A549 (cell line): Measurements from ENCODE around the gene MYO18A. TPM values are rescaled to one million over a fixed set of nuclear protein-coding genes. Genes with fewer than 3 reads are reported as not detected.

Experiments
- ATAC-seq, 2 experiments: fragments of 200-7000 bp in 1 of 2; fragments of >200 bp in 1 of 2; cut with Nextera tagmentation in 1 of 2; cut with Tn5 transposase in 1 of 2; 3 replicates each; pipeline versions ENCODE4 v1.8.0 to v1.9.1; 2018 to 2020; ENCODE audit warnings: mild to moderate bottlenecking in 1 of 2, moderate library complexity in 1 of 2
- CTCF ChIA-PET: fragments of 300-600 bp; sonication (Branson Sonifier 250); formaldehyde crosslinking; extraction: SDS; loops from one replicate; lab custom pipeline; 2021; ENCODE audit warnings: antibody characterized with exemption, inconsistent platforms; lab: Yijun Ruan, JAX
- POLR2A ChIA-PET: fragments of 350-600 bp; formaldehyde crosslinking; extraction: SDS; loops from one replicate; lab custom pipeline; 2021; ENCODE audit warnings: antibody characterized with exemption, inconsistent platforms; lab: Yijun Ruan, JAX
- DNase-seq, 2 experiments: peaks; one replicate each; pipeline versions ENCODE4 v3.0.0 to v3.0.0-alpha.2; 2011 to 2016; ENCODE audit warnings: low read depth in 1 of 2, low spot score in 1 of 2
- FAIRE-seq: peaks from 2 replicates; lab custom pipeline; 2011; peaks lifted over from hg19 to GRCh38; lab: Jason Lieb, UNC
- H3K27ac ChIP-seq, 2 experiments: fragments of >200 bp; sonication (Bioruptor Twin); formaldehyde crosslinking; 3 replicates each; pipeline ENCODE4 v1.5.1; 2016 to 2017
- H3K4me1 ChIP-seq: fragments of >200 bp; sonication (Bioruptor Twin); formaldehyde crosslinking; 3 replicates; pipeline ENCODE4 v1.6.1; 2016
- H3K4me2 ChIP-seq: fragments of >200 bp; sonication (Bioruptor Twin); formaldehyde crosslinking; 3 replicates; pipeline ENCODE4 v1.6.1; 2016
- H3K4me3 ChIP-seq: fragments of >200 bp; sonication (Bioruptor Twin); formaldehyde crosslinking; 3 replicates; pipeline ENCODE4 v1.5.1; 2016
- H3K9me3 ChIP-seq: fragments of >200 bp; sonication (Bioruptor Twin); formaldehyde crosslinking; 3 replicates; pipeline ENCODE4 v1.6.1; 2016
- ATOH8 ChIP-seq: fragments of 250-450 bp; sonication (Bioruptor Pico); IDR thresholded peaks from 2 replicates; pipeline ENCODE4 v1.5.0; 2020; ENCODE audit warnings: low read depth, mild to moderate bottlenecking, moderate library complexity
- BHLHE40 ChIP-seq: IDR thresholded peaks from 2 replicates; pipeline ENCODE4 v1.6.1; 2012; ENCODE audit warnings: low read depth, low read length, inconsistent platforms
- CHD2 ChIP-seq: fragments of 150-350 bp; IDR thresholded peaks from 2 replicates; pipeline ENCODE4 v1.6.1; 2014; ENCODE audit warnings: low read length; ENCODE audit not compliant: partially characterized antibody
- EHMT2 ChIP-seq: fragments of 200-600 bp; sonication (generic); IDR thresholded peaks from 2 replicates; pipeline ENCODE4 v1.6.1; 2016; ENCODE audit warnings: antibody characterized with exemption, low read depth, mild to moderate bottlenecking, moderate library complexity
- HMGXB4 ChIP-seq: fragments of 250-450 bp; sonication (Bioruptor Pico); IDR thresholded peaks from 2 replicates; pipeline ENCODE4 v1.5.0; 2021; ENCODE audit warnings: mild to moderate bottlenecking, moderate library complexity, borderline replicate concordance
- HOXB5 ChIP-seq: fragments of 250-450 bp; sonication (Bioruptor Pico); IDR thresholded peaks from 2 replicates; pipeline ENCODE4 v1.5.0; 2020; ENCODE audit warnings: mild to moderate bottlenecking, moderate library complexity
- JUN ChIP-seq, 2 experiments: fragments of >200 bp; sonication (Bioruptor Twin); formaldehyde crosslinking; IDR thresholded peaks; 2 replicates in 1 of 2; 3 replicates in 1 of 2; pipeline ENCODE4 v1.6.1; 2016 to 2017
- JUNB ChIP-seq: fragments of >200 bp; sonication (Bioruptor Twin); formaldehyde crosslinking; IDR thresholded peaks from 2 replicates; pipeline ENCODE4 v1.6.1; 2016
- KDM5A ChIP-seq: fragments of 200-600 bp; sonication (generic); IDR thresholded peaks from 2 replicates; pipeline ENCODE4 v1.6.1; 2016; ENCODE audit warnings: antibody characterized with exemption, mild to moderate bottlenecking
- MYC ChIP-seq: IDR thresholded peaks from 2 replicates; pipeline ENCODE4 v1.6.1; 2012; ENCODE audit warnings: mild to moderate bottlenecking, inconsistent platforms, low read length, improper control_type of control experiment, borderline replicate concordance
- NPAS2 ChIP-seq: fragments of 250-450 bp; sonication (Bioruptor Pico); IDR thresholded peaks from 2 replicates; pipeline ENCODE4 v1.8.0; 2022; ENCODE audit warnings: mild to moderate bottlenecking, moderate library complexity, borderline replicate concordance
- NR3C1 ChIP-seq: fragments of >200 bp; sonication (Bioruptor Twin); formaldehyde crosslinking; IDR thresholded peaks from 3 replicates; pipeline ENCODE4 v1.6.1; 2017
- POLR2AphosphoS2 ChIP-seq: conservative IDR thresholded peaks from 2 replicates; pipeline ENCODE4 v1.6.1; 2012; ENCODE audit warnings: low read length, improper control_type of control experiment, inconsistent platforms
- RAD21 ChIP-seq, 2 experiments: fragments of >200 bp in 1 of 2; sonication (Bioruptor Twin) in 1 of 2; formaldehyde crosslinking in 1 of 2; IDR thresholded peaks in 1 of 2; conservative IDR thresholded peaks in 1 of 2; 2 replicates in 1 of 2; 3 replicates in 1 of 2; pipeline ENCODE4 v1.6.1; 2012 to 2018; ENCODE audit warnings: inconsistent platforms in 1 of 2
- SREBF2 ChIP-seq: fragments of 450-650 bp; IDR thresholded peaks from 2 replicates; pipeline ENCODE4 v1.6.1; 2014; ENCODE audit warnings: mild to moderate bottlenecking, moderate library complexity
- TP53 ChIP-seq: fragments of 250-450 bp; sonication (Bioruptor Pico); IDR thresholded peaks from 2 replicates; pipeline ENCODE4 v1.5.0; 2021; ENCODE audit warnings: mild to moderate bottlenecking, moderate library complexity
- ZC3H11A ChIP-seq: fragments of 450-650 bp; IDR thresholded peaks from 2 replicates; pipeline ENCODE4 v1.6.1; 2014; ENCODE audit warnings: antibody characterized with exemption, mild to moderate bottlenecking
- ZFP36 ChIP-seq: fragments of 450-650 bp; IDR thresholded peaks from 2 replicates; pipeline ENCODE4 v1.6.1; 2014; ENCODE audit warnings: borderline replicate concordance; ENCODE audit not compliant: partially characterized antibody
- ZNF302 ChIP-seq: fragments of 250-450 bp; sonication (Bioruptor Pico); IDR thresholded peaks from 2 replicates; pipeline ENCODE4 v1.9.0; 2021; ENCODE audit warnings: inconsistent platforms, mild to moderate bottlenecking, moderate library complexity
- ZSCAN20 ChIP-seq: fragments of 250-450 bp; sonication (Bioruptor Pico); IDR thresholded peaks from 2 replicates; pipeline ENCODE4 v1.8.0; 2022; ENCODE audit warnings: mild to moderate bottlenecking, moderate library complexity
- WGBS: methylation state at CpG from one replicate; pipeline ENCODE4 v1.1.6; 2017; ENCODE audit errors: missing lambda C conversion rate; 5-methylcytosine and 5-hydroxymethylcytosine counted together
- polyA plus RNA-seq, 4 experiments: library from polyadenylated mRNA; depleted of rRNA in 3 of 4; stranded (reverse); fragments of >200 nt; fragmentation: RNase III in 1 of 4; extraction: RNeasy Plus Mini Kit Qiagen cat#74134 plus additional on column Dnase treatment in 1 of 4; gene quantifications; 2 replicates in 3 of 4; 3 replicates in 1 of 4; pipeline ENCODE4 v1.2.3, GENCODE V29; 2011 to 2017

MYO18A gene
- polyA plus RNA-seq, 2 of the 4 experiments (the other 2 are of a cell fraction) = 12.3 to 28.4 TPM

- CTCF ChIA-PET = interaction anchor here (0.7 to 14.7 kb wide), 3 partner anchors 74 to 221 kb away, joined by 3 to 482 read pairs (median 3); no protein-coding TSS in a partner anchor
- Histone ChIP-seq H3K4me1 (peaks cover 55% of the 10 kb centered on the region), H3K4me2 (peak overlapping the region; percentile 60), H3K4me3 (no peak overlapping the region), H3K27ac (peak overlapping the region in 1 of 2 experiments; percentile 69; a peak in 3 of 6 replicates), H3K9me3 (no peaks in the 10 kb centered on the region)
- POLR2A ChIA-PET = interaction anchor here (0.7 kb wide), 1 partner anchor 180 kb away, joined by 5 read pairs; no protein-coding TSS in a partner anchor
- no peak for ATAC-seq
- 84% methylated on average over 15 of the region's 15 CpGs for WGBS
- TF ChIP-seq NR3C1 (no peak), JUN (IDR thresholded peaks at IDR 0.05) (no peak), KDM5A (no peak), TP53 (CRISPR knock-in tag) (no peak), JUNB (no peak)
- no peak for FAIRE-seq
- DNase-seq = no peak
Measured at GRCh38 chr17:29140631-29141513, 39.3 kb downstream of the MYO18A start.

GRCh38 chr17:29140051-29140621 lies 40.1 kb downstream of the MYO18A start:
- H3K4me1 ChIP-seq = peaks cover 50% of the 10 kb centered on the region
- POLR2A ChIA-PET = no interaction called here

GRCh38 chr17:29138971-29139691 lies 41.1 kb downstream of the MYO18A start:
- peak overlapping the region in 1 of 2 experiments; percentile 69; a peak in 3 of 6 replicates for H3K27ac ChIP-seq
- ChIA-PET CTCF (interaction anchor here (0.6 to 14.7 kb wide), 4 partner anchors 76 to 174 kb away, joined by 3 to 482 read pairs (median 8); no protein-coding TSS in a partner anchor), POLR2A (no interaction called here)
- H3K9me3 ChIP-seq = no peaks in the 10 kb centered on the region
- H3K4me3 ChIP-seq = no peak overlapping the region
- H3K4me1 ChIP-seq = peaks cover 52% of the 10 kb centered on the region
- H3K4me2 ChIP-seq = peak overlapping the region; percentile 60
- TF ChIP-seq NR3C1 = no peak
- no peak for TF ChIP-seq HMGXB4 (CRISPR knock-in tag)
- TF ChIP-seq POLR2AphosphoS2 = no peak
- TF ChIP-seq KDM5A = no peak
- TF ChIP-seq SREBF2 = no peak
- TF ChIP-seq CHD2 = no peak
- TF ChIP-seq ATOH8 (CRISPR knock-in tag) = no peak
- no peak for TF ChIP-seq EHMT2
- no peak for TF ChIP-seq TP53 (CRISPR knock-in tag)
- TF ChIP-seq BHLHE40 = no peak
- DNase-seq (no peak), ATAC-seq (no peak), FAIRE-seq (no peak)
- WGBS = 95% methylated on average over 13 of the region's 13 CpGs

More at GRCh38 chr17:29140051-29140621, 40.1 kb downstream of the MYO18A start:
- TF ChIP-seq EHMT2 (no peak), RAD21 (conservative IDR thresholded peaks at IDR 0.05 in 1 of 2, IDR thresholded peaks at IDR 0.05 in 1 of 2) (no peak), ZSCAN20 (CRISPR knock-in tag) (no peak), ZNF302 (no peak), ZFP36 (no peak), NPAS2 (CRISPR knock-in tag) (no peak), HOXB5 (CRISPR knock-in tag) (no peak), MYC (no peak), SREBF2 (no peak), ZC3H11A (no peak), ATOH8 (CRISPR knock-in tag) (no peak)
- no peak for DNase-seq
- FAIRE-seq = no peak
- Histone ChIP-seq H3K9me3 (no peaks in the 10 kb centered on the region), H3K27ac (peak overlapping the region in 1 of 2 experiments; percentile 69; a peak in 4 of 6 replicates), H3K4me2 (peak overlapping the region; percentile 60), H3K4me3 (no peak overlapping the region)
- CTCF ChIA-PET = interaction anchor here (4.1 to 14.7 kb wide), 2 partner anchors 75 to 175 kb away, joined by 13 to 482 read pairs; no protein-coding TSS in a partner anchor
- WGBS = 34% methylated on average over 13 of the region's 14 CpGs
- peak; percentile 51 to 83; a peak in 5 of 6 replicates for ATAC-seq
